Midbrain (tissue), 1 donor: ENCODE measurements around the gene IQCK.
A peak's percentile ranks its signal among the peaks of the same experiment; 100 is the strongest.
"Not testable (repeated sequence)": the region's sequence is repeated elsewhere in the genome, so short reads cannot be mapped to it uniquely, and the experiment has no call there.

Source experiments
- DNase-seq: peaks from one replicate; lab custom pipeline; 2025; lab: John Stamatoyannopoulos, UW

IQCK gene, protein sequence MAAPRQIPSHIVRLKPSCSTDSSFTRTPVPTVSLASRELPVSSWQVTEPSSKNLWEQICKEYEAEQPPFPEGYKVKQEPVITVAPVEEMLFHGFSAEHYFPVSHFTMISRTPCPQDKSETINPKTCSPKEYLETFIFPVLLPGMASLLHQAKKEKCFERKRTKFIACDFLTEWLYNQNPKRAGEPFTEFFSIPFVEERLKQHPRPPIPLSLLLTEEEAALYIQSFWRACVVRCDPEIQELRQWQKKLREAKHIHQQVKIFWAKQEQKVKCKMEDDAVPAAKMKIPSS

DNA sequence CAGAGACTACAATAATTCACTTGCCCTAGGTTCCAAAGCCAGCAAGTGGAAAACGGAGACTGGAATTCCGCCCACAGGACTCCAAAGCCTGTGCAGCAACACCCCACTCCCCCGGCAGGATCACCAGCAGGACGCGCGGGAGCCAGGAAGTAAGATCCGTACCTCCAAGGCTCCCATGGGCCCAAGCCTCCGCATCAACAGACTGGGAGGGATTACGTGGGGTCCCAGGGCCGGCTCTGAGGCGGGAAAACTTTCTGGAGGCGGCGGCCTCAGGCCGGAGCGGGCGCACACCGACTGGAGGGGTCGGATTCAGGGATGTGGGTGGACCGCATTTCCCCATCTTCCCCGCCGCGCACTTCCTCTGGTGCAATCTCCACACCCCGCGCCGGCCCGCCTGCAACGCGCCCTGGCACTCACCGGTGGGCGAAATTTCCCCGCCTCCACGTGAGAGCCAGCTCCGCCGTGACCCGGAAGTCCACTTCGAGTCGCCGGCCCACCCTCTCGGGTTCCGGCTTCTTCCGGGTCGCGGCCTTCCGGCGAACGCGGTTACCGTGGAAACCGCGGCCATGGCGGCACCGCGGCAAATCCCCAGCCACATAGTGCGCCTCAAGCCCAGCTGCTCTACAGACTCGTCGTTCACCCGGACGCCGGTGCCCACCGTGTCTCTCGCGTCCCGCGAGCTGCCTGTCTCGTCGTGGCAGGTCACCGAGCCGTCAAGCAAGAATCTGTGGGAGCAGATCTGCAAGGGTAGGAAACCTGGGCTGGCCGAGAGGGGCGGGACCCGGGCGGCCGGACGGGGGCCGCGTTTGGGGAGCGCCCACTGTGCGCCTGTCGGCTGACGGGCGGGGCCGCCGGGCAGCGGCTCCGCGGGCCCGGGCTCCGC, at the start of gene IQCK, which contains the start of gene KNOP1:
TSS of gene IQCK (plus strand) at position 531 of the 883 bp plus-strand sequence. CDS start at position 567, 36 bp downstream.
TSS of gene KNOP1 (minus strand) at position 487 of the 883 bp plus-strand sequence. CDS start 3,192 bp downstream, outside the sequence.
- DNase-seq = peak; percentile 93

DNA sequence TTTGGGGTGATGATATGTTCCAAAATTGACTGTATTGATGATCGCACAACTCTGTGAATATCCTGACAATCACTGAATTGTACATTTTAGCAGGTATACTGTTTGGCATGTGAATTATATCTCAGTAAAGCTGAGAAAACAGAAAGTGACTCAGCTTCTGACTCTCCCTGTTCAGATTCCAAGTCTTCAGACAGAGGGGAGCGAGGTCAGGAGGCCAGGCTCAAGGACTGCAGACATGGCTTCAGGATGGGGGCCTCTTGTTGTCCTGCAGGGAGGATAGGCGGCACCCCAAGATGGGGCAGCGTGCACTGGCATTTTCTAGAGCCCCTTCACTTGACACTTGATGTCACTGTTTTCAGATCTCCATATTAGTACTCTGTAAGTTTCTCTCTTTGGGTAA, 45.7 kb upstream of the IQCK start:
- no peak for DNase-seq

DNA sequence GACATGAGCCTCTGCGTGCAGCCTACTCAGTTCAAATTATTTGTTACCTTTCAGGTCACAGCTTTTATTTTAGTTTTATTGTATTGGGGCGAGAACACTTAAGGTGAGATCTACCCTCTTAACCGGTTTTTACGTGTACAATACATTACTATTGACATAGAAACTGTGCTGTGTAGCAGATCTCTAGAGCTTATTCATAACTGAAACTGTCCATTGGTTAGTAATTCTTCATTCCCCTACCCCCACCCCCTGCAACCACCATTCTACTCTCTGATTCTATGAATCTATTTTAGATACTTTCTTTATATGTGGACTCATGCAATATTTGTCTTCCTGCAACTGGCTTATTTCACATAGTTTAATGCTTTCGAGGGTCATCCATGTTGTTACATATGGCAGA, 43.6 kb upstream of the IQCK start:
- DNase-seq = no peak

DNA sequence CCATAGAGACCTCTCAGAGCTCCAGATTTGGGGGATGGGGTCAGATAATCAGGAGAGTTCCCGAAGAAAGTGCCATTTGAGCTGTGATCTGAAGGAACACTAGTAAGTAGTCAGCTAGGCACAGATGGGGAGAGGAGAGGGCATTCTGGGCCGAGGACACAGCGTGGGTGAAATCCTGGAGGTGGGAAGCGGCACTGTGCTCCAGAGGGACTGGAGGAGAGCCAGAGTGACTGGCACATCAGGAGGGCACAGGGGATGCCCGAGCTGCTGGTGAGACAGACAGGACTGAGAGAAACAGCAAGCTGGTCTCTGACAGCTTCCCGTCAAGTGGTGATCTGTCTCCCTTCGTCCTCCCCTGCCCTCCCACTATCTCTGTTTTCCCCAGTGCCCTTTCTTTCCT, 40.7 kb upstream of the IQCK start:
- DNase-seq = no peak

DNA sequence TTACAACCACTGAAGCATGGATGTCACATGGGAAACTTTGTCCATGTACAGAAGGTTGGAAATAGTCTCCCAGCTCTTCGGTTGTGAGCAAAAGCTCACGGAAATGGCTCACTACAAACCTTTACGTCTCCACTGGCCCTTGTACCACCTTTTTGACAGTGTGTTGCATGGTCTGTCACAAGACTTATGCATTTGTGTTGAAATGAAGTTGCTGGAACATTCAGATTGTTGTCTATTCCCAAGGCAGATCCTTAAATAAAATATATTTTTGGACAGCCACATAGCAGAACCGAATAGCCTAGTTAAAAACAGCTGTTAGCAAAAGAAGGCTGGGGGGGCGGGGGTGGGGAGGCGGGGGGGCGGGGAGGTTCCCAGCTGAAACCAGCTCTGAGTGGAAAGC, 39.3 kb upstream of the IQCK start:
- DNase-seq = no peak

DNA sequence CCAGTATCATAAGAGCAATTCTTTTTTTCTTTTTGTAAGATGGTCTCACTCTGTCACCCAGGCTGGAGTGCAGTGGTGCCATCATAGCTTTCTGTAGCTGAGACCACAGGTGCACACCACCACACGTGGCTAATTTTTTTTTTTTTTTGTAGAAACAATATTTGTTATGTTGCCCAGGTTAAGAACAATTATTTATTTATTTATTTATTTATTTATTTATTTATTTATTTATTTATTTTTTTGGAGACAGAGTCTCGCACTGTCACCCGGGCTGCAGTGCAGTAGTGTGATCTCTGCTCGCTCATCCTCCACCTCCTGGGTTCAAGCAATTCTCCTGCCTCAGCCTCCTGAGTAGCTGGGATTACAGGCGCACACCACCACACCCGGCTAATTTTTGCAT, 38.8 kb upstream of the IQCK start:
- DNase-seq = not testable (repeated sequence)

DNA sequence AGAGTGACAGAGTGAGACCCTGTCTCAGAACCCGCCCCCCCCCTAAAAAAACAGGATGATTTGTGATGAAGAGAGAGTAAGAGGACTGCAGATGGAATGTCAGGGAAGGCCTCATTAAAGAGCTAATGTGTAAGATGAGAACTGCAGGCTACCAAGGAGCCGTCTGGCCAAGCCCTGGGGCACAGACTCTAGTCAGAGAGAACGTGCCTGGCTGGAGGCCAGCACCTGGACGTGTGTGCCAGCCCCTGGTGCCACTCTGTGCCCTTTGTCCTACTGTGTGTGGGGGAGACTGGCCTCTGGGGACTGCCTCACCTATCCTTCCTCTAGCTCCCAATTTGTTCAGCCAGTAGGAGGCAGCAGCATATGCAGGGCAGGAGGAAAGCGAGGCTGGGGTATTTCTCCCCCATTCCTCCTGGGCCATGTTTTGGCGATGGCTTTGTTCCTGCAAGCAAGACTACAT, 37.2 kb upstream of the IQCK start:
- DNase-seq = no peak

DNA sequence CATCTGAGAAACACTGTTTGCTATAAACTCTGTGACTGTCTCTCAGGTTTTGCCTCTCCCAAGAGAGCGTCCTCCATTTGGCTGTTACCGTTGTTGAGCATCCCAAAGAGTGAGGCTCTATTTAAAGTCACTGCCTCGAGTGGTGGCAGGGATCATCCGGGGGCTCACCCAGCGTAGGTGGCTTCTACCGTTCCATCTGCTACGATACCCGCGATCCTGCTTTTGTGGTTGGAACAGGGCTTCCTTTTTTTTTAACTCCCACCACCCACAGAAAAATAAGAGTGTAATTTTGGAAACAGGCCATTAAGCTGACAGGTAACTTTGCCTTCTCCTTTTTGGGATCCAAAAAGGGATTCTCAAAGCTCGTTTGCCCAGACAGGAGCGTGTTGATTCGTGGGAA, 36.4 kb upstream of the IQCK start:
- no peak for DNase-seq

DNA sequence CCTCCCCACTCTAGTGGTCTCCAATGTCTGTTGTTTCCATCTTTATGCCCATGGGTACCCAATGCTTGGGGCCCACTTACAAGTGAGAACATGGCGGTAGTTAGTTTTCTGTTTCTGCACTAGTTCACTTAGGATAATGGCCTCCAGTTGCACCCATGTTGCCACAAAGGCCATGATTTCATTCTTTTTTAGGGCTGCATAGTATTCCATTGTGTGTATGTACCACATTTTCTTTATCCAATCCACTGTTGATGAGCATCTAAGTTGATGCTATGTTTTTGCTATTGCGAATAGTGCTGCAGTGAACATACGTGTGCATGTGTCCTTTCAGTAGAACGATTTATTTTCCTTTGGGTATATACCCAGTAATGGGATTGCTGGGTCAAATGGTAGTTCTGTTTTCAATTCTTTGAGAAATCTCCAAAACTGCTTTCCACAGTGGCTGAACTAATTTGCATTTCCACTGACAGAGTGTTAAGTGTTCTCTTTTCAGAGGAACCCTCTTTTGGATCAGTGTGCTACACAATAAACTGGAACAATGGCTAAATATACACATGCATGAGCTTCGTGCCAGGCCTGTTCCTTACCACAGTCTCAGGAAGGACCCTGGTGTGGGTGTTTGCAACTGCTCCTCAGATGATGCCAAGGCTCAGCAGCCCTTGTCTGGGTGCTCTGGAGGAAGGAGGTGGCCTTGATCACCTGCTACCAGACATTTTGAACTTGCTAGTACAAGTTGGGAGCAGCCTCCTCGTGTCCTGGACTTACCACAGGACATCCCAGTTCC, 34.4 kb upstream of the IQCK start:
- DNase-seq = no peak

DNA sequence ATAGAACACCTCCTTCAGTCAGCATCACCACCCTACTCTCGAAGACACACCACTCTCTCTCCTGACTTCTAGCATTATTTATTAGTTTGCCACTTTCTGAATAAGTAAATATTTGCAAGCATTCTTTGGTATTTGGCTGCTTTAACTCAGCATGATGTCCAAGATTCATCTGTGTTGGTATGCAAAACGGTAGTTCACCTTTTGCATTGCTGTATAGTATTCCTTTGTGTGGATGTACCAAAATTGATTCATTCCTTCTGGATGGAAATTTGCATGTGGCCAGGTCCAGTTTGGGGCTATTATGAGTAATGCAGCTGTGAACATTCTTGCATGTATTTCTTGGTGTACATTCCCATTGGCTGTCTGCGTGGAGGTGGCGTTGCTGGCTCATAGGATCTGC, 32.9 kb upstream of the IQCK start:
- DNase-seq = no peak

DNA sequence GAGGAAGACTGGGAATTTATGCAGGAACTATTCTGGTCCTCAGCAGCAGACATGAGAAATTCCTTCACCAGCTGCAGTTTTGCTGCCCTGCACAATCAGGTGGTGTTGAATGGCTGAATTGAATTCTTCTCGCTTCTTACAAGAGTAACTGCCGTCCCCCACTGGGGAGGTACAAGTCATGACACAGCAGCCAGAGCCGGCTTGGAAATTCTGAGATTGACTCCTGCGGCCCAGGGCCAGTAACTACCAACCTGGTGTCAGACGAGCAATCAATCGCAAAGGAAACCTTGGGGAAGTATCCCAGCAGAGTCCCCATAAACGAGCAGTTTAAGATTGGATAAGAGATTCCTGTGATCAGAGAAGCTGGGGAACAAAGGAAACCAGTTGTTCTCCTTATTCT, 30.8 kb upstream of the IQCK start:
- DNase-seq = no peak

DNA sequence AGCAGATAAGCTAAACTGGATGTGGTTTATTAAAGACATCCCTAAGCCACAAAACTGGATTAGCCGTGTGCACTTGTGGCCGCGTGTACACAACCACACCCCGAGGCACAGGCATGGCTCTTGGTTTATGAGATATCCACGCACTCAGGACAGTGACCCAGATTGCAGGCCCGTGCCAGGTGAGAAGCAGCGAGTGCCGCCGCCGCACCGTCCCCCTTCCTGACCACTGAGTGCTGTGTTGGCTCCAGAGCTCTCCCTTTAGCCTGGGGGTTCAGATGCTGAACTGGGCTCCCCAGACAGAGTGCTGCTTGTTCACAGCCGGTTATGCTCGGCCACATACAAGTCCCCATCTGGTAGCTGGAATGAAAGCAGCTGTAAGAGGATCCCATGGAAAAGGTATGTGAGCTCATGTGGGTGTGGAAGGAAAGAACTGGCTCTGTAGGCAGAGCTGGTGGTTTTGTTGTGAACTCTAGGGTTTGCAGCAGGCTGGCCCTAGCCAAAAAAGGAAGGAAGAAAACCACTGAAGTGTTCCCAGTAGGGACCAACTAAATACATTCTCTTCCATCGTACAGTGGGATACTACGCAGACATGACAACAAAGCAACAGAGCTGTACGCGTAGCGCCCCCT, 29.6 kb upstream of the IQCK start:
- no peak for DNase-seq

DNA sequence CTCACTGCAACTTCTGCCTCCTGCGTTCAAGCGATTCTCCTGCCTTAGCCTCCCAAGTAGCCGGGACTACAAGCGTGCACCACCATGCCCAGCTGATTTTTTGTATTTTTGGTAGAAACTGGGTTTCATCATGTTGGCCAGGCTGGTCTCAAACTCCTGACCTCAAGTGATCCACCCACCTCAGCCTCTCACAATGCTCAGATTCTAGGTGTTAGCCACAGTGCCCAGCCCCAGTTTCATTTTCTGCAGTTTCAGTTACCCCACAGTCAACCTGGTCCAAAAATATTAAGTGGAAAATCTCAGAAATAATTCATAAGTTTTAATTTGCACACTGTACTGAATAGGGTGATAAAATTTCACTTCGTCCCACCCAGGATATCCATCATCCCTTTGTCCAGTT, 28.7 kb upstream of the IQCK start:
- no peak for DNase-seq

DNA sequence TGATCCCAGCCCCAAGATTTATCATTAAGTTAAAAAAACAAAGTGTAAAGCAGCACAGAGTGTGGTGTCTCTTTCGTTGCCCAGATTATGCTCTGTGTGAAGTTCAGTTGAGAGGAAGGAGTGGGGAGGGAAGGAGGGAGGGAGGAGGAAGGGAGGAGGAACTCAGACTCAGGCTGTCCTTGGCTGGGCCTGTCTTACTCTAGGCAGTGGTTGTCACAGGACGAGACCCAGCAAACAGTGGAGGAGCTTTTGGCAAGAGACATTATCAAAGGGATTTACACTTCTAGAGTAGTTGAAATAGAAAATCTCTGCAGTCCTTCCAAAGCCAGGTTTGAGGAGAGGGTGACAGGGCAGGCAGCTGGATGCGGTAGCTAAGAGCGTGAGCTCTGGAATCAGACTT, 27.9 kb upstream of the IQCK start:
- DNase-seq = no peak

DNA sequence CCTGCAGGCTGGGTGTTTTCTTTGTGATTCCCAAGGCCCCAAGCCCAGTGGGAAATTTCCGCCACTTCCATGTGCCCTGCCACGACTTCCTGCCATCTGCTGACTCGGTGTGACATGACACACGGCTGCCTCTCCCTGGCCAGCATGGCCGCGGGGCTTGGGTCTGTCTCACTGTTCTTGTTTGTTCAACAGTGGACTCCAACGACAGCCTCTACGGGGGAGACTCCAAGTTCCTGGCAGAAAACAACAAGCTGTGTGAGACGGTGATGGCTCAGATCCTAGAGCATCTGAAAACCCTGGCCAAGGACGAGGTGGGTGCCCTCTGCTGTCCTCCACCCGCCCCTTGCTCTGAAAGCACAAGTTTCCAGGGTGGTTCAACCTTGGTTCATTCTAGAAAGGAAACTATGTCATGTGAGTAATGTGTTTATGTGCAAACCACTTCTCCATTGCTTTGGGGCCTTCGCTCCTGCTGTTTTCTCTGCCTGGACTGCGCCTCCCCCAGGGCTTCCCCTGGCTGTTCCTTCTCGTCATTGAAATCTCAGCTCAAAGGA, 26.8 kb upstream of the IQCK start:
- DNase-seq = peak; percentile 64

DNA sequence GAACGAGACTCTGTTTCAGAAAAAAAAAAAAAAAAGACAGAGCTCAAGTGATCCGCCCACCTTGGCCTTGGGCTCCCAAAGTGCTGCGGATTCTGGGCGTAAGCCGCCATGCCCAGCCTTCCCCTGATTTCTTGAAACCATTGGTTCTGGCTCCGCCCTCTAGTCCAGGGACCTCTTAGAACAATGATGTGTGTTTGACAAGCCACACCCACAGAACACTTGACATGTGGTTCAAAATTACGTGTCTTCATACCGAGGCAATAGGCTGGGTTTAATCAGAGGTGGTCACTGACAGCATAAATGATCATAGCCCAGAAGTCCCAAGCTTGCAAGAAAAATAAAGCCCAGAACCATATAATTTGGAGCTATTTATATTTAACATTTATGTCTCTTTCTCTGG, 23.1 kb upstream of the IQCK start:
- no peak for DNase-seq

DNA sequence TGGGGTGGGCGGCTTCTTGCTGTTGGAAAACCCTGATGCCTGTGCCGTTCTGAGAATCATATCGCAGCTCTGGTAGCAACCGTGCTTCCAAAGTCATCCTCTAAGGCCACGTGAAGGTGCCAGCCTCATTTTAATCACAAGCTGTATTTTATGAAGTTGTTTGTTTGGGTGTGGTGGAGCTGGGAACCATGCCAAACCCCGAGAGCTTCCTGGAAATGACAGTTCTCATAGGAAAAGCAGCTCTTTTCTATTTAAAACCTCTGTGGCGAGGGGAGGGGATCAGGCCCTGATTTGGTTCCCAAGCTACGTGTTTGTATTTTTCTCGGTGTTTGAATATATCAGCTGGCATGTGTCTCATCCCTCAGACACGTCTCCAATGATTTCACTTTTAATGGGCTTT, 21.7 kb upstream of the IQCK start:
- DNase-seq = no peak

DNA sequence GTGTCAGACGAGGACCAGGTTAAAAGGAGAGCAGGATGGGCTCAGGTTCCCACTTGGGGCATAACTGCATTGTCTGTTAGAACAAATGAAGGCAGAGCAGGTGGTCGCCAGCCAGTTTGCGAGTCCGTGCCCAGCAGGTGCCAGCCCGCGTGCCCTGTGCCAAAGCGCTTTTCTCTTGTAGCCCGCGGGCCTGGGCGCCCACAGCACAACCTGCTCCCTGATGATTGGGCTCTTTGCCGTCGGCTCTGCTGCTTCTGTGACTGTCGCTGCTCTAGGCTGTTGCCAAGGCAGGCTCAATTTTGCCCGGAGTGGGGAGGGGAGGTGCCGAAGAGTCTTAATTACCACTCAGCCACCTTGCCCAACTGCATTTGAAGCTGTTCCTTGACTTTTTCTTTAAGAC, 21.1 kb upstream of the IQCK start:
- no peak for DNase-seq

DNA sequence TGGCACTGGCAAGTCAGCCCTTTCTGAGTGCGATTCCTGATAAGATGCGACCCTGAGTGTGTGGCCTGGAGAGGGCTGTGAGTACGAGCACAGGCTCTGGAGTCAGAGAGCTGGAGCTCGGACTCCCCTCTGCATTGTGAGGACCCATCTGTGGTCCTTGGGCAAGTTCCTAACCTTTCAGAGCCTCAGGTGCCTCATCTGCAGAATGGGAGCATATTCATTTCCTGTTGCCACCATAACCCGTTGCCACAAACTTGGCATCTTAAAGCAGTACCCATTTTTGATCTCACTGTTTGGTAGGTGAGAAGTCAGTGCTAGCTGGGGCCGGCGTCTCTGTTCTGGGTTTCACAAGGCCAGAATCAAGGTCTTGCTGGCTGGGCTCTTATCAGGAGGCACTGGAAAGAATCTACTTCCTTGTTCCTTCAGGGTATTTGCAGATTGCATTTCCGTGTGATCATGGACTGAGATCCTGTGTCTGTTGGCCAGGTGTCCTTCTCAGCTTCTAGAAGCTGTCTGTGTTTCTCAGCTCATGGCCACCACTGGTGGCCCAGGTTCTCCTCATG, 20.2 kb upstream of the IQCK start:
- no peak for DNase-seq

DNA sequence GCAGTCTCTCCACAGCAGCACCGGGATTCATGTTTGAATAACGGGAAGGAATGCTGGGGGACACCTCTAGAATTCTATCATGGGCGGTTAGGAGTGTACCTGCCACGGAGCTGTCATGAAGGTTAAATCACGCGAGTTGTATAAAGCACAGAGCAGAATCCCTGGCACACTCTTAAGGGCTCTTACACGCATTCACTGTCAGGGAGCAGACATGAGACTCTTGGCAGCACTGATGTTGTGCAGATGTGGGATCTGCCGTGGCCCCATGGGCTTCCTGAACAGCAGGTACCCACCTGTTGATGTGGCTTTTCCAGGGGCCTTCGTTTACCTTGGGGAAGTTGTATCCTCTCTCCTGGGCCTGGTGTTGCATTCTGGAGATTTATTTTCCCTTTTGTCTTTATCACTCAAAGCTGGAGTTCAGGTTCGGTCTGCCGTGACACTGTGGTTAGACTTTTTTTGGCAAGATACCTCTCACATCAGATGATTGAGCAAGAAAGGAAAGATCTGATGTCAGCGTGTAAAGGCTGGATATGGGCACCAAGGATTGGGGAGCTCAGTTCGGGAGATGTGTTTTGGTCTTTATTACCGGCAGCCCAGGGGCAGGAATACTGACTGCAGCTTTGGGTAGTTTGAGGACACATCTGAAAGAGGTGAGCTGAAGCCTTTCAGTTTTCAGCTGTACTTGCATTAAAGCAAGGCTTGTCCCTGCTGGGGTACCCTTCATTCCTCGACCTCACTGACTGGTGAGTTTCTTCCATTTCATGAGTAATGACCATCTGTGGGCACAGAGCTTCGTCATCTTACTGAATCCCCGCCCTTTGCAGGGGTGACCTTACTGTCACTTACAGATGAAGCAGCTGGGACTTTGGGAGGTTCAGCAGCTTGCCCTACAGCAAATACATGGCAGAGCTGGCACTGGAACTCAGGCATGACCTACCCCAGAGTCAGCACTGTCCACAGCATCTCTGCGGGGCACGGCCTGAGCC, 19.3 kb upstream of the IQCK start:
- no peak for DNase-seq
